GM12865 (cell line): Measurements from ENCODE around the gene CTNNBL1.
A peak's percentile ranks its signal among the peaks of the same experiment; 100 is the strongest.

ENCODE experiments used
- DNase-seq: peaks from one replicate; pipeline ENCODE4 v3.0.0; 2010; ENCODE audit warnings: low read depth
- H3K4me3 ChIP-seq: 2 replicates; pipeline ENCODE4 v1.5.1; 2011; ENCODE audit warnings: mild to moderate bottlenecking, low read depth, low read length, control low read depth
- TF ChIP-seq, protein P1 (sequence below): IDR thresholded peaks from 2 replicates; pipeline ENCODE4 v1.5.1; 2011; ENCODE audit warnings: low read length, control low read depth, low read depth, inconsistent platforms; ENCODE audit not compliant: insufficient read depth; ENCODE audit errors: missing control alignments

Gene CTNNBL1

GRCh38 chr20:37920270-37920669 is 226.4 kb downstream of the CTNNBL1 start:
- TF ChIP-seq, protein P1, sequence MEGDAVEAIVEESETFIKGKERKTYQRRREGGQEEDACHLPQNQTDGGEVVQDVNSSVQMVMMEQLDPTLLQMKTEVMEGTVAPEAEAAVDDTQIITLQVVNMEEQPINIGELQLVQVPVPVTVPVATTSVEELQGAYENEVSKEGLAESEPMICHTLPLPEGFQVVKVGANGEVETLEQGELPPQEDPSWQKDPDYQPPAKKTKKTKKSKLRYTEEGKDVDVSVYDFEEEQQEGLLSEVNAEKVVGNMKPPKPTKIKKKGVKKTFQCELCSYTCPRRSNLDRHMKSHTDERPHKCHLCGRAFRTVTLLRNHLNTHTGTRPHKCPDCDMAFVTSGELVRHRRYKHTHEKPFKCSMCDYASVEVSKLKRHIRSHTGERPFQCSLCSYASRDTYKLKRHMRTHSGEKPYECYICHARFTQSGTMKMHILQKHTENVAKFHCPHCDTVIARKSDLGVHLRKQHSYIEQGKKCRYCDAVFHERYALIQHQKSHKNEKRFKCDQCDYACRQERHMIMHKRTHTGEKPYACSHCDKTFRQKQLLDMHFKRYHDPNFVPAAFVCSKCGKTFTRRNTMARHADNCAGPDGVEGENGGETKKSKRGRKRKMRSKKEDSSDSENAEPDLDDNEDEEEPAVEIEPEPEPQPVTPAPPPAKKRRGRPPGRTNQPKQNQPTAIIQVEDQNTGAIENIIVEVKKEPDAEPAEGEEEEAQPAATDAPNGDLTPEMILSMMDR: no peak
- no peak overlapping the region for H3K4me3 ChIP-seq
- peak; percentile 66 for DNase-seq

DNA sequence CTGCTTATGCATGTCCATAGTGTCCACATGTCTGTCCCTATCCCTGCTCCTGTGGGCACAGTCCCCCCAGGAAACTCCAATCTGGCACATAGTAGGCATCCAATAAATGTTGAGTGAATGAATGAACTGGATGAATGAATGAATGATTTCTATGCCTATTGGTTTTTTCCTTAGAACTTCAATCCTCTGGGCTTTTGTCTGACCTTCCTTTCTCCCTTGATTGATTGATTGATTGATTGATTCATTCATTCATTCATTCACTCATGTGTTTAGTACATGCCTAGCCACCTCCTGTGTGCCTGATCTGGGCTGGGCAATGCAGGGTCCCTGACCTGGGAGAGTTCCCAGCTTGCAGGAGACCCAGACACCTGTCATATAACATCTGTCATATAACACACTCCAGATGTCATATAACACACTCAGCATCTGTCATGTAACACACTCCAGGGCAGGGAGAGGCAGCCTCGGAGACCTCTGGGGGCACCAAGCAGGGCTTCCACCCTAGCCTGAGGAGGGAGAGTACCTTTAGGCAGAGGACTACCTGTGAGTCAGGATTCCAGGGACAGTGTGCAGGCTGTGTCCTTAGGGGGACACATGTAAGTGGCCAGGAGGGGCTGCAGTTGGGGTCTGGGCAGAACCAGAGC is 227.0 kb downstream of the CTNNBL1 start:
- DNase-seq: peak; percentile 52
- H3K4me3 ChIP-seq: no peak overlapping the region
- TF ChIP-seq, protein P1: no peak

- H3K4me3 ChIP-seq: no peak overlapping the region
- TF ChIP-seq, protein P1: no peak
- peak; percentile 71 for DNase-seq
These were observed 227.6 kb downstream of the CTNNBL1 start for GRCh38 chr20:37921341-37921929.
